ENCODE data around the gene ZDHHC23.

Gene ZDHHC23

GRCh38 chr3:113947372-113948014 lies at the start of gene ZDHHC23:
Gene ZDHHC23, plus strand, starts transcription at chr3:113948013. Its CDS starts 790 bp downstream, at chr3:113948803.
- DNase-seq (ENCODE audit: low spot score): peak; percentile 57

DNA sequence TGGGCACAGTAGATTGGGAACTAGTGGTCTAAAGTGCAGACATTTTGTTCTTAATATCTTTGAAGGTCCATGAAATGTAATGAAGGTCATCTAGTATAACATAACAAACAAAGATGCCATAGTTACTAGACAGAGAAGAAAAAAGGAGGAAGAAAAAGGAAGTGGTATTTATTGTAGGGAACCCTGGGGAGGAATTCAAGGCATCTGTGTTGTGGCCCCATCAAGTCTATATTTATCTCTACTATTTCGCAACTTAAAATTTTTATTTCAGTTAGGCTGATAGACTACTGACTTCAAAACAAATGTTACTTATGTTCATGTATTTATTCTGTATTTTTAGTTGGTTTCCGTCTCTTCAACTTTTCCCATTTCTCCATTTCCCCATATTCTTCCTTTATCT lies 48.9 kb upstream of the ZDHHC23 start:
- DNase-seq (ENCODE audit: low spot score): no peak

GRCh38 chr3:113906568-113907140 lies 41.2 kb upstream of the ZDHHC23 start:
- DNase-seq (ENCODE audit: low spot score): no peak

- DNase-seq (ENCODE audit: low spot score): no peak
These were observed 39.7 kb upstream of the ZDHHC23 start for GRCh38 chr3:113908133-113908532.

GRCh38 chr3:113910966-113911365 lies 36.8 kb upstream of the ZDHHC23 start:
- no peak for DNase-seq (ENCODE audit: low spot score)

GRCh38 chr3:113912552-113913236 lies 35.1 kb upstream of the ZDHHC23 start:
- DNase-seq (ENCODE audit: low spot score): peak; percentile 59

DNA sequence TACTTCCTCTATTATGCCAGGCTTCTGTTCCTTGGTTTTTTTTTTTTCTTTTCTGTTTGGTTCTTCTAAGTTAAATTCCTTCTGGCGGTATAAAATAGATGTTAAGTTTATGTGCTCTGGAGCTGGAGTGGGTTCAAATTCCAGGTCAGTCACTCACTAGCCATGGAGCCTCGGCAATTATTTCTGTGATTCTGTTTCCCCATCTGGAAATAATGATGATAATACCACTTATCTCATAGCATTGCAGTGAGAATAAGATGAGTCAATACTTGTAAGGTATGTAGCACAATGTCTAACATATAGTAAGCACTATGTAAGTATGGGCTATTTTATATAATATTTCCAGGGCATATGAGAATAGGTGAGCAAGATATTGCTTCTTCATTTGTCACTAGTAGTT lies 33.2 kb upstream of the ZDHHC23 start:
- DNase-seq (ENCODE audit: low spot score): no peak

DNA sequence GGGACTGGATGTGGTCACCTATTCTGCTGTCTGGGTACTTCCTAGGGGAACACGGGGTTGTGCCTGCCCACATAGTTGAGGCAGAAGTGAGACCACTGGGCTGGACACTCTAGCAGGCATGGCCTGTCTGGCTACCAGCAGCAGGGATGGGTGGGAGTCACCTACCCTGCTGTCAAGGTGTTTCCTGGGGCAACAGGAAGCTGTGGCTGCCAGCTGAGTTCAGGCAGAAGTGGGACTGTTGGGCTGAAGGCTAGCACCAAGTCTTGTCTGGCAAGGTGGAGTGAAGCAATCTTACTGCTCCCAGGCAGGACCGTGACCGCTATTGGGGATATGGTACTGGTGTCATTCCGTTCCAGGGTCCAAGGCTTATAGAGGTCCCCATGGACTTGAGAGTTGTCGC lies 20.3 kb upstream of the ZDHHC23 start:
- DNase-seq (ENCODE audit: low spot score): no peak

DNA sequence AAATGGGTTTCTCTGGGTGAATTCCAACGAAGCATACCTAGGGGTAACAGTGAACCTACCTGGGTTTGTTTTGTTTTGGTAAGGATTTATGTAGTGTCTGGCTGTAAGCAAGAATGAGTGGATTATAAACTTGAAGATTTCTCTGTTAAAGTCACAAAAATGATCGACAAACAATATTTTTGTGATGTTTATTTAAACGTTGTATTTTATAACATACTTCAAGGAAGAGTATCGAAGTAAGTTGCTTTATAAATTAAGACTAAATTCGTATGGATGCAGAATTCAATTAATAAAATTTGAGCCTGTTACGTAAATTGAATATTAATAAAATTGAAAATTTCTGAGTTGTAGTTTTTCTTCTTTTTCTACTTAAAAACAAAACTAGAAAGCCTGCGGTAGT lies 982 bp upstream of the ZDHHC23 start:
- no peak for DNase-seq (ENCODE audit: low spot score)

- no peak for DNase-seq (ENCODE audit: low spot score)
These were observed 453 bp downstream of the ZDHHC23 start for GRCh38 chr3:113948015-113948917.

DNA sequence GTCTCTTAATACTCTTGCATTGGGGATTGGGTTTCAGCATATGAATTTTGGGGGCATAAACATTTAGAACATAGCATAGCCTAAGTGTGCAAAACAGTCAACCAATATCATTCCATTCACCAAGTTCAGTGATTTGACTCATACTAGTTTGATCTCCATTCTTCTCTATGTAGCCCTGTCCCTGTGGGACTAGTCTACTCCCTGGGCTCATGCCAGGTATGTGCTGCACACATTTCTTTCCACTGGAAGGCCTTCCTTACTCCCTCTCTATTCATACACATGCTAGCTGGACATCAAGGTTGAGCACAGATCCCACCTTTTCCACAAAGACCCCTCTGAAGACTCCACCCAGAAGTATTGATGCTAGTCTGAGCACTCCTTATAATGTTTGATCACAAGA lies 5.1 kb downstream of the ZDHHC23 start:
- DNase-seq (ENCODE audit: low spot score): no peak

- DNase-seq (ENCODE audit: low spot score): no peak
These were observed 5.9 kb downstream of the ZDHHC23 start for GRCh38 chr3:113953677-113954076.

DNA sequence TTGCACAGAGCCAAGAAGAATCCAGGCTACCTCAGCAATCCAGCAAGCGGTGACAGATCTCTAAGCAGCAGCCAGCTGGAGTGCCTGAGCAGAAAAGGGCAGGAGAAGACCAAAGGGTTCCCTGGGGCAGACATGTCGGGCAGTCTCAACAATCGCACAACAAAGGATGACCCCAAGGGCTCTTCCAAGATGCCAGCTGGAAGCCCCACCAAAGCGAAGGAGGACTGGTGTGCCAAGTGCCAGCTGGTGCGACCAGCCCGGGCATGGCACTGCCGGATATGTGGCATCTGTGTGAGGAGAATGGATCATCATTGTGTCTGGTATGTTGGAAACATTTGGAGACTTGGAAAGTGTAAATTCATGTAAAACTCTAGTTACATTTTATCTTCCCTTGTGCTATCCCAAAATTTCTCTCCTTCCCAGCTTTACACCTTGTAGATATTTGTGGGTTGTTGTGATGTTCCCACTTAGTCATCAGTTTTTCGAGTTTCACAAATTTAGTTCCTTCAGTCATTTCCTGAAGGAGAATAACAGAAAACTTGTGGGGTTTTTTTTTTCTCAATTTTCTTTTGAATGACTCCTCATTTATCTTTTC lies 6.4 kb downstream of the ZDHHC23 start:
- no peak for DNase-seq (ENCODE audit: low spot score)

DNA sequence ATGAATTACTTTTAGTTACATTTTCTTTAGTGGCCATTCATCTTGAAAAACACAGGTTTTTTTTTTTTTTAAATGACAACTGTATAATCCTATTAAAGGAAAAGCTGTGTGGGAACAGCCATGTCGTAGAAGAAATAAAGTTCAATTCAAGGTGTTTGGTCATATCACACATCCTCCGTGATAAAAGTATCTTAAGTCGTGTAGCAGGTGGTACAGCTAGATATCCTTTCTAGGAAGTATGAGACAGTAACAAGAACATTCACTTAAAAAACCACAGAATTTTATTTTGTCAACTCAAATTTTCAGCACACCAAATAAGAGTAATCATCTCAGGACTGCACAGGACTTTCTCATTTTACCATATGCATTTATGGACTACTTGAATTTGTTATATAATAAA lies 16.1 kb downstream of the ZDHHC23 start:
- no peak for DNase-seq (ENCODE audit: low spot score)

DNA sequence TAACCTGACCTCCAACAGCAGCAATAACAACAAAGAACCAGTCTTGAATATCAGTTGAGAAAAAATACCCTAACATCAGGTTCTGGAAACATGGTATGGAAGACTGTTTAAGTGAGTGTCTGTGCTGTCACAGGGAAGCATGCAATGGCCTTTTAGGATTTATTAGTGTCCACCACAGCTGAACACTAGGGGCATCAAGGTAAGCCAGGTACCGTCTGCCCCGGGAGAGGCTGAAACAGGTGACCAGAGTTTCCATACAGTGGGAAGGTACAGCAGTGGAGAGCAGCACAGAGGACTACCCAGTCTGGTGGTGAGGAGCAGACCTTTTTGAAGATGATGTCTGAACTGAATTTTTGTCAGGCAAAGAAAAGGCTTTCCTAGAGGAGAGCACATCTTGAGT lies 18.4 kb downstream of the ZDHHC23 start:
- no peak for DNase-seq (ENCODE audit: low spot score)

DNA sequence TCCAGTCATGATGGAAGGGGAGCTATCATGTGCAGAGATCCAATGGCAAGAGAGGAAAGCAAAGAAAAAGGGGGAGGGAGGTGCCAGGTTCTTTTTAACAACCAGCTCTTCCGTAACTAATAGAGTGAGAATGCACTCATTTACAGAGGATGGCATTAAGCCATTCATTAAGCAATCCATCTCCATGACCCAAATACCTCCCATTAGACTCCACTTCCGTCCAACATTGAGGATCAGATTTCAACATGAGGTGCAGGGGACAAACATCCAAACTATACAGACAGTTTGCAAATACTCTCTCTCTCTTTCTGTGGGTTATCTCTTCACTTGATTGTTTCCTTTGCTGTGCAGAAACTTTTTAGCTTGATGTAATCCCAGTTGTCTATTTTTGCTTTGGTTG lies 21.2 kb downstream of the ZDHHC23 start:
- DNase-seq (ENCODE audit: low spot score): no peak

GRCh38 chr3:113977822-113978221 lies 30.0 kb downstream of the ZDHHC23 start:
- DNase-seq (ENCODE audit: low spot score): no peak

DNA sequence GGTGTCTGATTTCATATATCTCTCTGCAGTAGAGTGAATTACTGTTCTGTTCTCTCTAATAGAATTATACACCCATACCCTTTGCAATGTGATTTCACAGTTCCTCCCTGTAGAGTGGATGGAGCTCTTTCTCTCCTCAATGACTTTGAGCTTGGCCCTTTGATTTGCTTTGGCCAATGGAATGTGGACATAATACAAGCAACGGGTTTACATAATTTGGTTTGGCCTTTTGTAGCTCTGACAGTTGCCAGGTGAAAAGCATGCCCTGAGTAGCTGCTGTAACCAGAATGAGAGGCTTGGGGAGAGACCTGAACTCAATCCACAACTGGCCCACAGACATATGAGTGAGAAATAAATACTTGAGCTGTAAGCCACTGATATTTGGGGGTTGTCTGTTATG lies 32.1 kb downstream of the ZDHHC23 start:
- no peak for DNase-seq (ENCODE audit: low spot score)

GRCh38 chr3:113981803-113982202 lies 34.0 kb downstream of the ZDHHC23 start:
- DNase-seq (ENCODE audit: low spot score): no peak

DNA sequence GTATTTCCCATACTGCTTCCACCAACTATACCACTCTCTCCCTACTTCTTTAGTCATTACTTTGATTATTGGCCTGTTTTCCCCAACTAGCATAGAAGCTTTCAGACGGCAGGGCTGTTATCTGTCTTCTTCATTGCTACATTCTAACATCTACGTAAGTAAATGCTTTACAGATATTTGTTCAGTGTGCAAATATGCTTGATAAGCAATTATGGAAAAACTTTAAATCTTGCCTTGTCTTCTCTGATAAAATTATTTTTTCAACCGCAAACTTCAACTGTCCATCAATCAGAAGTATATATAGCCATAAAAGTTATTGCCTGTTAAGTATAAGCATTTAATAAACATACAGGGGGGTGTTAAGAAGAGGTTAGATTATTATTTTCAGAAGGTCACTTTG lies 35.7 kb downstream of the ZDHHC23 start:
- no peak for DNase-seq (ENCODE audit: low spot score)

DNA sequence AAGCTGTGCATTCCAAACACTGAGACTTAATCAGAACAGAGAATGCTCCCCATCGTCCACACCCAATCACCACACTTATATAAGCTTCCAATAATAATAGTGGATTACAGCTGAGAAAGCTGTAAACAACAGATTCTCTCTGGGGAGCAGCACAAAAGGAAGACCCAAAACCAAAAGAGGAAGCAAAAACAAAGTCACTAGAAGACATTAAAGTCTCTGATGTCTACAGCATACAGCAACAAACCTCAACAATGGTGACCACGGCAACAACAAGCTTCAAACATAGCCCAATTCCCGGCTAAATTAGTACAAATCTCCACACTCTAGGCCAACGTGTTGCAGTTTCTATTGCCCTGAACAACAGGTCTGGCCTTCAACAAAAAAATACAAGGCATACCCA lies 37.7 kb downstream of the ZDHHC23 start:
- no peak for DNase-seq (ENCODE audit: low spot score)

DNA sequence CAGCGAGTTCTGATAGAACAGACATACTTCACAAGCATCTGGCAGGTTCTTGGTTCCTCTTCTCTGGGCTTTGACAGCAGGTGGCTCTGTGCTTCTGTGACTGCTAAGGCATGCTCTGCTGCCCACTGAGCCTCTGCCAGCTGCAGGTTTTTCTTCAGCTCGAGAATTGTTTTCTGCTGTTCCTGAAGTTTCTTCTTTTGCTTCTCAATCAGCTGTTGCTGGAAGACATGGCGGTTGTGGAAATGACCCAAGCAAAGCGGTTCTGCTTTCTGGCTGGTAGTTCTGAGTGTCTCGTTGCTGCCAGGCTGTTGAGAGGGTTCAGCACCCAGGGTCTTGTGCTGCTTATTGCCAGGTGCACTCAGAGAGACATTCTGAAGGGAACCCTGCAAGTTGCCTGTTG lies 57.7 kb downstream of the ZDHHC23 start:
- no peak for DNase-seq (ENCODE audit: low spot score)

All from CD4-positive, alpha-beta T cell treated with Interleukin-15 for 4 hours (primary cell).